HG02938 (cell line): ENCODE data around the gene DDX10.

ENCODE experiments used
- ATAC-seq: cut with Tn5 transposase; IDR thresholded peaks from one replicate; pipeline ENCODE4 v1.9.1; 2021; ENCODE audit warnings: mild to moderate bottlenecking, moderate library complexity; ENCODE audit not compliant: unreplicated experiment

Gene DDX10

DNA sequence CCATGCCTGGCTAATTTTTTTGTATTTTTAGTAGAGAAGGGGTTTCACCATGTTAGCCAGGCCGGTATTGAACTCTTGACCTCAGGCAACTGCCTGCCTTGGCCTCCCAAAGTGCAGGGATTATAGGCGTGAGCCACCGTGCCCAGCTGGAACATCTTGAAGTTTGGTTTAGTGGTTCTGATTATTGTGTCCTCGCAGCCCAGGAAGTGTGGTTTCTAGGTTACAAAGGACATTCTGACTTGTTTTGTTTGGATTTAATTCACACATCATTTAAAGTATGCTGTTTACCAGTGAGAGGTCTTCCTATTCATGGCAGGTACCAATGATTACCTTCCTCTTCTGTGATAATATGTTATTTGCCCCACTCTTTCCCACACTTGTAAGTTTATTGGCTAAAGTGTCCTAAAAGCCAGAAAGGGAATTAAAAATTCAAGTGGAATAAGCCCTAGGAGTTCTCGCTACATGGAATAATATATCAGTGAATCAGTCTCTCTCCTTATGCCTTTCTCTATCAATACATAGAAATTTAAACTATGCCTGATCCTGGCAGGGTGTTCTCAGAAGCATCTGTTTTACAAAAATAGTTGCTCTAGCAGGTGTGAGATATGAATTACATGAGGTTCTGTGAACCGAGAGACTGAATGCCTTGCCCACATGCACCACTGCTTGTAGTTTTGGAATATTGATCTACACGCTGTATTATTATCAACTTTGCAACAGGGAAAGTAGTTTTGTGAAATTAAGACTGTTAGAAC, 263.1 kb downstream of the DDX10 start:
- no peak for ATAC-seq

DNA sequence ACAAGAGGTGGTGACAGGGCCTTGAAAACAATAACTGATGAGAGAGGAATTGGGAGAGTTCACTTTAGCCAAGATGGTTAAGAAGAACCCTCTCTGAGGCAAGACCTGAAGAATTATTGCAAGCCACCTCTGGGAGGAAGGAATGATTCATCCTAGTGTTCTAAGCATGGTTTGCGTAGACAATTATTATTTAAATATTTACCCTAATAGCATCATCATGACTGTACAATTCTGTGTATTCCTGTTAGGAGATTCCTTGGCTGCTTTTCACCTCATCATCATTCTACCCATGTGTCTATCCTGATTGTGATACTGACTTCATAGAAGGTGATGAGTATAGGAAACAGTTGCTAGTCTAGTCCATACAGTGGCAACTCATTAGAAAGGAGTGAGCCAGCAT, 264.4 kb downstream of the DDX10 start:
- ATAC-seq: no peak

DNA sequence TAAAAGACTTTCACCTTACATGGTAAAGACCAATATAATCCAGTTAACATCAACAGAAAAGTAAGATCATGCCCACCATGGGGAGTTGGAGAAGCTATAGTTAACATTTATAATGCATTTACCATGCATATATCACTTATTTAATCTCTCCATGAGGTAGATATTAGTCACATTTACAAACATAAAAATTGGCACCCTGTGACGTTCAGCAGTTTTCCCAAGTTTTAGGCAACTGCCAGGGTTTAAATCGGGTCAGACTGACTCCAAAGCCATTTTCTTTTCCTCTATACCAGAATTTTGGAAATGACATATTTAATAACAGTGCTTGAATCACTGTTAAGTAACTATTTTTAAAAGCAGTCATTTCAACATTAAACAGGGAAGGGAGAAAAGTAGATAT, 266.3 kb downstream of the DDX10 start:
- no peak for ATAC-seq

DNA sequence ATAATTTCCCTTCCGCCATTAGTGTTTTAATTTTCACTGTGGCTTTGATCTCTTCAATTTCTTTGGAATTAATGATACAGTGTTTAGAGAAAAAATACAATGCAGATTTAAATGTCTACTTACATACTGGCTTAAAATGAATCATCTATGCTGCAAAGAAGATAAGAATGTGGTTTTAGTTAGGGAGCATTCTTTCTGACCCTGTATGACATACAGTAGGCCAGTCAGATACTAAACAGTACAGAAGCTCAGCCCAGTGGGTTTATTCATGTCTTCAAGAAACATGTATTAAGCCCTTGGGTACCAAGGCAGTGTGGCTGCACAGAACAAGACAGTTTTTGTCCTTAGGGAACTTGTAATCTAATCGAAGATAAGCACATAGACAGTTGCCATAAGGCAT, 268.8 kb downstream of the DDX10 start:
- ATAC-seq: no peak

DNA sequence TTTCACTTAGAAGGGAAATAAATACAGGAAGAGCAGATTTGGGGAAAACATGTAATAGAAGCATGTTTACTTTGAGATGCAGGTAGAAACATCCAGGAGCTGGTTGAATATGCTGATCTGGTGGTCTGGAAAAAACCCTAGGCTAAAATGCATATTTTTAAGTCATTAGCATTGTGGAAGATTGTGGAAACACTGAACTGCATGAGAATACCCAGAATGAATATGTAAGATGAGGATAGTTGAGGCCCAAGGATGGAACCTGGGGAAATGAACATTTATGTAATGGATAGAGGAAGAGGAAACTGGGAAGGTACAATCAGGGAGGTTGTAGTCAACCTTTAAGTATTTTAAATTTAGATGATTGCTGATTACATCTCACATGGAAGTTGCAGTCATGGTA, 269.4 kb downstream of the DDX10 start:
- ATAC-seq: no peak

DNA sequence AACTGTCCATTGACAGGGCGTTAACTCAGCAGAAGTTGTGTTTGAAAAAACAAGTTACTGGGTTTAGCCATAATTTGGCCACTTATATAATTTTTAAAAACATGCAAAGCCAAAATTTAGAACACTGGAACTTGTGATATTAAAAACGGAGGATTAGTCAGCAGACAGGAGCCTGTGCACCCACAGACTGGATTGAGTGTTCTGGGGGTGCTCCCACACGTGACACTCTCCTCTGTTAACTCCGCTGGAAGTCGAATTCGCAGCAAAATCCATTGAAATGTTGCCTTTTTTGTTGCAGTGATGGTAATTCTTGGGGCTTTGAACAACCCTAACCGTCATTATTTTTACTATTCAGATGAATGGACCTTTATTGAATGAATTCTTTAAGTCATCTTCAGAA, 269.8 kb downstream of the DDX10 start:
- no peak for ATAC-seq

DNA sequence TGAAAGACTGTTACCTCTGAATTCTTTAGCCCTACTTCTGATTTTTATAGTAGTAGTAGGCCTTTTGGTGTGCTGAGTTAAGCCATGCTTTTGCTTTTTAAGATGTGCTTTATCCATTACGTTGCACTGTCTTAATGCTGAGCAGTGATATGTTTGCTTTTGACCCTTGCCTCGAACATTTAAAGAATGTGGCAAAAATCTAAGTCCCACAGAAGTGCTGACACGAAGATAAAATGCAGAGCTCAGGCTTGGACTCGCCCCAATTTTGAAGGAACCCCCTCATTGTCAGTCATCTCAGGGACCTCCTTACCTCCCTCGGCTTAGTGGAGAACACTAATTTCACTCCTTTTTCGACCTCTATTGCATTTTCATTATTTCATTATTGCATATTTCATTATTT, 272.9 kb downstream of the DDX10 start:
- no peak for ATAC-seq

GRCh38 chr11:108938604-108939003, 273.7 kb downstream of the DDX10 start:
- ATAC-seq: no peak

- no peak for ATAC-seq
Measured at GRCh38 chr11:108939135-108939534, 274.3 kb downstream of the DDX10 start.

- no peak for ATAC-seq
Measured at GRCh38 chr11:108943853-108944252, 279.0 kb downstream of the DDX10 start.

- no peak for ATAC-seq
Measured at GRCh38 chr11:108944471-108945178, 279.8 kb downstream of the DDX10 start.

GRCh38 chr11:108945341-108945740, 280.5 kb downstream of the DDX10 start:
- no peak for ATAC-seq

DNA sequence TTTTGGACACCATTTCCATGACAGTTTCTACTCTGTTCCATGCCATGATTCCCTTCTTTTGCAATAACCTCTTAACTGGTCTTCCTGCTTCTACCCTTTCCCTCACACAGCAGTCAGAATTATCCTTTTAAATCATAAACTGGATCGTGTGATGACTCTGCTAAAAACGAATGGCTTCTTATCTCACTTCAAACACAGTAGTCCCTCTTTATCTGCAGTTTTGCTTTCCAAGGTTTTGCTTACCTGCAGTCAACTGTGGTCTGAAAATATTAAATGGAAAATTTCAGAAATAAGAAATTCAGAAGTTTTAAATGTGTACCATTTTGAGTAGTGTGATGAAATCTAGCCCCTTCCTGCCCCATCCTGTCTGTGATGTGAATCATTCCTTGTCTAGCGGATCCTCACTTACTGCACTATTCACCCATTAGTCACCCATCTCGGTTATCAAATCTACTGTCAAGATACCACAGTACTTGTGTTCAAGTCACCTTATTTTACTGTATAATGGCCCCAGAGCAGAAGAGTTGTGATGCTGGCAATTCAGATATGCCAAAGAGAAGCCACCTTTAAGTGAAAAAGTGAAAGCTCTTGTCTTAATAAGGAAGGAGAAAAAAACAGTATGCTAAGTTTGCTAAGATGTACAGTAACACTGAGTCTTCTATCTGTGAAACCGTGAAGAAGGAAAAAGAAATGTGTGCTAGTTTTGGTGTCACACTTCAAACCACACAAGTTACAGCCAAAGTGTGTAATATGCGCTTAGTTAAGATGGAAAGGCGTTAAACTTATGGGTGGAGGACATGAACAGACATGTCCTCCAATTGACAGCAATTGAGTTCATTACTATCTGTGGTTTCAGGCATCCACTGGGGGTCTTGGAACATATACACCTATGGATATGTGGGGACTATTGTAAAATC, 283.0 kb downstream of the DDX10 start:
- ATAC-seq: no peak

- no peak for ATAC-seq
Measured at GRCh38 chr11:108958368-108959104, 293.7 kb downstream of the DDX10 start.

DNA sequence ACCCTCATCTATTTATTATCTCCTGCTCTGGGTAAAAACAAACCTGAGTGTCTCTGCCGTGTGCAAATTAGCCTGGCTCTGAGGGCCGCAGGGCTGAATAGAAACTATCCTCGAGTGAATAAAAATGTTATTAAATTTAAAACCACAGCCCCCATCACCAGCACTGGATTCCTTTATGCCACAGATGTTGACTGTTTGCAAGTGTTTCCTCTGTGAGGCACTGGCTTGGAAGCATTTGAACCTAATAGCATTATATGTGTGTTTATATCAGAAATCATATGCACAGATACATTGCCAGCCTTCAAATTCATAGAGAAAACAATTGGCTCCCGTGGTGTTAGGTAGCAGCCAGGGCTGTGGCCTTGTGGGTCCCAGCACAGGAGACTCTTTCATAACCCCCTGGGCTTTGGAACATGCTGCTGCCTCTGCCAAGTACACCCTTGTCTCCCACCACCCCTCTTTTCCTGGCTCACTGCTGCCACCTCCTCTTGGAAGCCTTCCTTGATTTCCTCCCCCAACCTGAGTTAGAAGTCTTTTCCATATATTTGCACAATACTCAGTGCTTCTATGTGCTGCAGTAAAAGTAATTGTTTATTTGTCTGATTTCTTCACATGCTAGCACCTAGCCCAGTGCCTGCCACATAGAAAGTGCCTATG, 294.4 kb downstream of the DDX10 start:
- no peak for ATAC-seq

GRCh38 chr11:108959874-108960273, 295.0 kb downstream of the DDX10 start:
- no peak for ATAC-seq

GRCh38 chr11:108960501-108960900, 295.6 kb downstream of the DDX10 start:
- ATAC-seq: no peak

- no peak for ATAC-seq
Measured at GRCh38 chr11:108961095-108961494, 296.2 kb downstream of the DDX10 start.

DNA sequence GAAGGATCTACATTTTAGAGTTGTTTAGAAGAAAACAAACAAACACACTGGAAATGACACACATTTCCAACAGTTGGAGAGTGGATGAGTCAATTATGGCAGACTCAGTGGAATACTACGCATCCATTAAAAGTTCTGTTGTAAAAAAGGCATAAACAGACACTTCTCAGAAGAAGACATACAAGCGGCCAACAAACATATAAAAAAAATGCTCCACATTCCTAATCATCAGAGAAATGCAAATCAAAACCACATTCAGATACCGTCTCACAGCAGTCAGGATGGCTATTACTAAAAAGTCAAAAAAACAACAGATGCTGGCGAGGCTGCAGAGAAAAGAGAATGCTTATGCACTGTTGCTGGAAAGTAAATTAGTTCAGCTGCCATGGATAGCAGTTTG, 298.2 kb downstream of the DDX10 start:
- ATAC-seq: no peak

- ATAC-seq: no peak
Measured at GRCh38 chr11:108965306-108966001, 300.6 kb downstream of the DDX10 start.
